ENCODE results near the gene DNASE1L1.
A peak's percentile ranks its signal among the peaks of the same experiment; 100 is the strongest.
"Not testable (repeated sequence)": the region's sequence is repeated elsewhere in the genome, so short reads cannot be mapped to it uniquely, and the experiment has no call there.

The DNASE1L1 gene

DNA sequence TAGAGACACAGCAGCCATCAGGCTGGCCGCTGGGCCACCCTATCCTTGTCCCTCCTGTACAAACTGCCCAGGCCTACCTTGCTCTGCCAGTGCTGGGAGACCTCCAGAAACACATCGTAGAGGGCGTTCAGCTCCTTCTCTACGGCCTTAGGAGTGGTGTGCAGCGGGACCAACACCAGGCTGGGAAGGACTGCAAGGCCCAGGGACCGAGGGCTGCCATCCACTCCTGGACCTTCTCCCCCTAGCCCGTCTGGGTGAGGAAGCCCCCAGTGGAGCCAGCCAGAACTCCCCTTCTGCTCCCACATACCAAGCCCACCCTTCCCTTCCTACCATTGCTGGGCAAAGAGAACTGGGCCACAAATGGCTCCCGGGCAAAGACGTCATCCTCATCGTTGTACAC is 5.9 kb downstream of the DNASE1L1 start:
- Mint-ChIP-seq H3K36me3 (ENCODE audit: low read depth) (peaks cover 31% of the 10 kb centered on the region), H3K27ac (no peak overlapping the region), H3K27me3 (peaks cover 1% of the 10 kb centered on the region), H3K9me3 (no peaks in the 10 kb centered on the region), H3K4me1 (peaks cover 17% of the 10 kb centered on the region), H3K4me3 (no peak overlapping the region)
- ATAC-seq (no peak), DNase-seq (no peak)

DNA sequence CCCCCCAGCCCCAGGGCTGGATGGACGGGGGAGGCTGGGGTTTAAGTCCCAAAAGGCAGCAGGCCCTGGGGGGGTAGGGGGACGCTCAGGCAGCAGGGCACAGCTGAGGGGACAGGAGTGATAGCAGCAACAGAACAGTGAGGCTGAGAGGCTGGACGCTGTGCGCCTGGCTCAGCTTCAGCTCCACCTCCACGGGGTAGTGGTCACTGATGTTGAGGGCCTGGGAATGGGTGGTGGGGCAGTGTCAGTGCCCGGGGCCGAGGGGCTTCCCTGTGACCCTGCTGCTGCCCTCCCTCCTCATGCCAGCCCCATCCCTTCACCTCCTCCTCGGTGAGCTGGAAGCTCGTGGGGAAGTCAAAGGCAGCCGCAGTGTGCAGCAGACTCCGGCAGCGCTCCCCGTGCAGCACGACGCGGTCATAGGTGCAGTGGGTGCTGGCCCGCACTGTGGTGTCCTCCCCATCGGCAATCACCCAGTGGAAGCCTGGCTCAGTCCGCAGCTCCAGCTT is 6.4 kb downstream of the DNASE1L1 start:
- H3K4me3 Mint-ChIP-seq = no peak overlapping the region
- H3K4me1 Mint-ChIP-seq = peaks cover 20% of the 10 kb centered on the region
- DNase-seq = no peak
- H3K9me3 Mint-ChIP-seq = no peaks in the 10 kb centered on the region
- H3K27me3 Mint-ChIP-seq = peaks cover 4% of the 10 kb centered on the region
- ATAC-seq = no peak
- H3K27ac Mint-ChIP-seq = no peak overlapping the region
- peaks cover 34% of the 10 kb centered on the region for H3K36me3 Mint-ChIP-seq (ENCODE audit: low read depth)

DNA sequence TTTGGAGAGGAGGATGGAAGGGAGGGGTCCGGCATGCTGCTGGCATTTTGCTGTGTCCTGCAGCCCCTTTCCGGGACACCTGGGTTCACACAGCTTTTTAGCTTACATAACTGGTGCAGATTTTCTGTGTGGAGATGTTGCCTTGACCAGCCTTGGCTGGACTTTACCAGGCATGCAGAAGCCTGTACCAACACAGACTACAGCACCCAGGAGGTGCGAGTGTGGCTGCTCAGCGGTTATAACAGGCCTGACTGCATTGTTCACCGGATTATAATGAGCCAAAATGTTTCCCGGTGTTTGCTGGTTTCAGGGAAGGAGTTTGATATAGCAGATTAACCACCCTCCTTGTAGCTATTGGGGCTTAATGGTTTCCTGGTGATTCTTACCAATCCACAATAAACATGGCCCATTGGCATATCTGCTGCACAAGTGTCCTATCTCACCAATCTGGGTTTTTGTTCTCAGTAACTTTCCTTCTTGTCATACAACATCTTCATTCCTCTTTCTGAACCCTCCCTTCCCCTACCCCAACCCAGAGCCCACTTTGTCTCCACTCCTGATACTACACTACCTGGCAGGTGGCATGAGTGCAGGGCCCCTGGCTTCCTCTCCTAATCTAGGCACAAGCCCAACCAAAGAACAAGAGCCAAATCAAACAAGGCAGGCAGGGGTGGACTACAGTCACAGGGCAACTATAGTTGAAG is 7.0 kb downstream of the DNASE1L1 start:
- Mint-ChIP-seq H3K27ac (peak overlapping the region; percentile 35), H3K27me3 (peaks cover 4% of the 10 kb centered on the region)

DNA sequence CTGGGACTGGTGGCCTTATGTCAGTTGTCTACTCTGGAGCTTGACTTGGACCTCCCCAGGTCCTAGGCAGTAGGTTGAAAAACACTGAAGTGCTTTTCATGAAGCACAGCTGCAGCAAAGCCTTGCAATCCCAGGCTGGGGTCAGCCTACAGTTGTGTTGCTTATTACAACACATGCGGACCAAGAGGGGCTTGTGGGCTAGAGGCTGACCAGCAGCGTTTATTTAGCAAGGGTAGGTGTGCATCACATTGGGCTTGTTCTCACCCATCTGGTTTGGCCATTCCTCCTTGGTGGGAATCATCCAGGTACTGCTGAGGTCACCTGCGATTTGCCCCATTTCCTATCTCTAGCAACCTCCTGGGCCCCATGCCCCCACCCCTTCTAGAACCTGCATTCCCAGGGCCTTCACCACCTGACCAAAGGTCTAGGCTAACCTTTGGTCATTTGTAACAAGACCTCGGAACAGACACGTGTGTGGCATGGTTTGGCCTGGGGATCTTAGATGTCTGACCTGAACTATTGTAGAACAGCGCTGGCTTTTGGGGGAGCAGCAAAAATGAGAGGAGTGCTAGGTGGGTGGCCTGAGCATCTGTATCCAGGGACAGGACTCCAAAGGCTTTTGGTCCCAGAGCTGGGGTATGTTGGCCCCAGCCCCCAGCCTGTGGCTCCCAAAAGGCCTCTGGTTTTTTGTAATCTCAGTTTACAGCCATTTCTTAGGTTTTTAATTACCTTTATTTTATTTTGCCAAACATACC is 7.8 kb downstream of the DNASE1L1 start:
- Mint-ChIP-seq H3K27me3 (peaks cover 4% of the 10 kb centered on the region), H3K4me3 (peak overlapping the region; percentile 89), H3K9me3 (no peaks in the 10 kb centered on the region), H3K27ac (peak overlapping the region; percentile 96), H3K4me1 (peaks cover 22% of the 10 kb centered on the region), H3K36me3 (ENCODE audit: low read depth) (peaks cover 34% of the 10 kb centered on the region)
- peak; percentile 37 for DNase-seq
- no peak for ATAC-seq

More for the DNA sequence above, 7.0 kb downstream of the DNASE1L1 start:
- peaks cover 34% of the 10 kb centered on the region for H3K36me3 Mint-ChIP-seq (ENCODE audit: low read depth)
- H3K9me3 Mint-ChIP-seq = no peaks in the 10 kb centered on the region
- DNase-seq (no peak), ATAC-seq (no peak)
- H3K4me3 Mint-ChIP-seq = no peak overlapping the region
- H3K4me1 Mint-ChIP-seq = peaks cover 21% of the 10 kb centered on the region

DNA sequence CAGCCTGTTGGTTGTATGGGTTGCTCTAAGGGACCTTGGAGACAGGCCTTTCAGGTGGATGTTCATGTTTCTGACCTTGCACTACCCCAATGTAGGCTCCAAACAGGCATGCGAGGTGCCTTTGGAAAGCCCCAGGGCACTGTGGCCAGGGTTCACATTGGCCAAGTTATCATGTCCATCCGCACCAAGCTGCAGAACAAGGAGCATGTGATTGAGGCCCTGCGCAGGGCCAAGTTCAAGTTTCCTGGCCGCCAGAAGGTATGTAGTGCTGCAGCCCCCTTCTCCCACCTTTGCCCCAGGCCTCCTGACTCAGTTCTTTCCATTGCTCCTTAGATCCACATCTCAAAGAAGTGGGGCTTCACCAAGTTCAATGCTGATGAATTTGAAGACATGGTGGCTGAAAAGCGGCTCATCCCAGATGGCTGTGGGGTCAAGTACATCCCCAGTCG is 8.7 kb downstream of the DNASE1L1 start:
- H3K36me3 Mint-ChIP-seq (ENCODE audit: low read depth) = peaks cover 34% of the 10 kb centered on the region
- peaks cover 22% of the 10 kb centered on the region for H3K4me1 Mint-ChIP-seq
- DNase-seq, H3K27me3 Mint-ChIP-seq, ATAC-seq, H3K9me3 Mint-ChIP-seq: not testable (repeated sequence)
- H3K4me3 Mint-ChIP-seq = peak overlapping the region; percentile 89
- peak overlapping the region; percentile 96 for H3K27ac Mint-ChIP-seq

DNA sequence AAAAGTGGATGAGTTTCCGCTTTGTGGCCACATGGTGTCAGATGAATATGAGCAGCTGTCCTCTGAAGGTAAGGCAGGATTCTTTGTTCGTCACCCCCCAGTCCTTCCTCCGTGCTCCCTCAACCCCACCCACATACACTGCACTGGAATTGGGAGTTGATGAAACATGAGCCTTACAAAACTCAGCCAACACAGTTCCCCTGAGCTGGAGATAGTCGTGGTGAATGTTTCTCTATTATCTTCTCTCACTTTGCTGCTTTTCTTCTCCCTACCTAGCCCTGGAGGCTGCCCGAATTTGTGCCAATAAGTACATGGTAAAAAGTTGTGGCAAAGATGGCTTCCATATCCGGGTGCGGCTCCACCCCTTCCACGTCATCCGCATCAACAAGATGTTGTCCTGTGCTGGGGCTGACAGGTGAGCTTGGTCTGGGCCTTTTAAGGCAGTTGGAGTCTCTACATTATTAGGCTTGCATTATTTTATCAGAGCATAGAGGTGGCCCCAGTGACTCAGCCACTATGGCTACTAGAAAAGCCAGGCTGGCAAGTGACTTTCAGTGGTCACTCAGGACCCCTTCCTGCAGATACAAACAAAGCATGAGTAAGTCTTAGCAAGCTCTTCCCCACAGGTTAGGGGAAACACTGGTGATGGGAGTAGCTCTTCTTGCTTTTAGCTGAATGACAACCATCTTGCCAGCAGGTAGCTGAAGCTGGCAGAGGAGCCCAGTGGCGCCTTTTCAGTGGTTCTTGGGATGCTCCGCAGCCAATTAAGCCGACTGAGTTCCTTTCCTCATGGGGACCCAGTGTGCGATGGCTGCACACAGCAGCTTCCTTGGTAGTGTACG is 9.3 kb downstream of the DNASE1L1 start:
- H3K4me3 Mint-ChIP-seq = peak overlapping the region; percentile 89

DNA sequence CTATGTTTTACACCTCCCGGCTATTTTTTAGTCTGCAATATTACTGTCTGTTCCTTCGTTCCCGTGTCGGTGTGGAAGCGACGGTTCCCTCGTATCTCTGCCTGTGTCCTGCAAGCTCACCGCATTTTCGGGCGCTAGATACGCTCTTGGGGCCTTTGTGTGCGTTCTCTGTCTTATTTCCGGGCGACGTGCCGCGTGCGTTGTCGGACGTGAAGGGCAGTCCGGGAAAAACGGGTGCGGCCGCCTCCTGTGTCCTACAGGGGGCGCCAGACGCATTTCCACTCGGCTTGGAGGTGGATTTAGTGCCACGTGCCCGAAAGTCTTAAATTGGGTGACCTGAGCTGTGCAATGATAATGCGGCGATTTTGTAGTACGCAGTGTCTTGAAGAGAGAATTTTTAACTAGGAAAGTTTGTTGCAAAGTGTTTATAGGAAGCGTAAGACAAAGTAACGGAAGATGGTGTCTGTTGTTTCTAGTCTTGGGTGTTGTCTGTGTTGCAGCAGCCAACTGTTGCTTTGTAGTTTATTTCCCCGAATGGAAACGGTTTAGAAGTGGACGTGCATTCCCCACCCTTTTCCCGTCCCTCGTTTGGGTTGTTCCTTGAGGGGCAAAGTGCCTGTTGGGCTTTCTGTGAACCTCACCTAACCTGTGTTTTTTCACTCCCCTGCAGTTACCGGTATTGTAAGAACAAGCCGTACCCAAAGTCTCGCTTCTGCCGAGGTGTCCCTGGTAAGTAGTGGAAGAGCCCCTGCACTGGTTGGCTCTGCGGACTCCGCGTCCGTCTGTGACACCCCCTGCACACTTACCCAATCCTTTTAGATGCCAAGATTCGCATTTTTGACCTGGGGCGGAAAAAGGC is 10.2 kb downstream of the DNASE1L1 start:
- Mint-ChIP-seq H3K27ac (peak overlapping the region; percentile 96), H3K36me3 (ENCODE audit: low read depth) (peaks cover 34% of the 10 kb centered on the region), H3K27me3 (peaks cover 4% of the 10 kb centered on the region), H3K4me1 (peaks cover 22% of the 10 kb centered on the region), H3K9me3 (no peaks in the 10 kb centered on the region), H3K4me3 (peak overlapping the region; percentile 89)
- peak; percentile 12 for ATAC-seq
- DNase-seq = peak; percentile 77

More for the DNA sequence above, 9.3 kb downstream of the DNASE1L1 start:
- H3K9me3 Mint-ChIP-seq = no peaks in the 10 kb centered on the region
- no peak for DNase-seq
- ATAC-seq = no peak
- H3K27ac Mint-ChIP-seq = peak overlapping the region; percentile 96
- peaks cover 34% of the 10 kb centered on the region for H3K36me3 Mint-ChIP-seq (ENCODE audit: low read depth)
- peaks cover 22% of the 10 kb centered on the region for H3K4me1 Mint-ChIP-seq
- H3K27me3 Mint-ChIP-seq = peaks cover 4% of the 10 kb centered on the region

DNA sequence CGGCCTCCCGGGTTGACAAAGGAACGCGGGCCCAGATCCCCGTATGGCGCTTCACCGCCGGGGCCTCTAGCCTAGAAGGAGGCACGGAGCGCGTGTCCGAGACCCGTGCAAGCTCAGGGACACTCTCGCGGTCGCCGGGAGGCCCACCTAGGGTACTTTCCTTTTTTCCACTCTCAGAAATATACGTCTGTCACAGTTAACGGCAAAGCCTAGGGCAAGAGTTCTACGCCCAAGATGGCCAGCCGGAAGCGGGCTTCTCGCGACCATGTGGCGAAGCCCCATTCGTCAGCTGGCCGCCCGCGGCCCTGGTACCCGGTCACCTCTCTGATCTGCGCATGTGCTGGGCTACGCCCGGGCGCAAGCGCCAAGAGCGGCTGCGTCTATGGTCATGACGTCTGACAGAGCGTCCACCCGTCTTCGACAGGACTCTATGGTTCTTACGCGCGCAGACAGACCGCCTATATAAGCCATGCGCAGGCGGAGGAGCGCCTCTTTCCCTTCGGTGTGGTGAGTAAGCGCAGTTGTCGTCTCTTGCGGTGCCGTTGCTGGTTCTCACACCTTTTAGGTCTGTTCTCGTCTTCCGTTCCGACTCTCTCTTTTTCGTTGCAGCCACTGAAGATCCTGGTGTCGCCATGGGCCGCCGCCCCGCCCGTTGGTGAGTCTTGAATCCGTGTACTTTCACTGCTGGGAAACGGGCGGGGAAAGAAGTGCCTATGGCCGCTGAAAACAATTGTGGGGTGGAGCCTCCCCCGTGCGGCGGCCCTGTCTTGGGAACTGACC is 11.0 kb downstream of the DNASE1L1 start, which contains the start of gene RPL10:
RPL10 (plus strand) TSS at position 490 of the 780 bp plus-strand sequence; CDS start at position 633, 143 bp downstream.
- Mint-ChIP-seq H3K4me1 (peaks cover 22% of the 10 kb centered on the region), H3K27ac (peak within 1 kb of the TSS; percentile 96), H3K36me3 (ENCODE audit: low read depth) (peaks cover 34% of the 10 kb centered on the region), H3K27me3 (peaks cover 4% of the 10 kb centered on the region), H3K4me3 (peak within 1 kb of the TSS; percentile 89), H3K9me3 (no peaks in the 10 kb centered on the region)
- DNase-seq (peak; percentile 88), ATAC-seq (peak; percentile 80)

DNA sequence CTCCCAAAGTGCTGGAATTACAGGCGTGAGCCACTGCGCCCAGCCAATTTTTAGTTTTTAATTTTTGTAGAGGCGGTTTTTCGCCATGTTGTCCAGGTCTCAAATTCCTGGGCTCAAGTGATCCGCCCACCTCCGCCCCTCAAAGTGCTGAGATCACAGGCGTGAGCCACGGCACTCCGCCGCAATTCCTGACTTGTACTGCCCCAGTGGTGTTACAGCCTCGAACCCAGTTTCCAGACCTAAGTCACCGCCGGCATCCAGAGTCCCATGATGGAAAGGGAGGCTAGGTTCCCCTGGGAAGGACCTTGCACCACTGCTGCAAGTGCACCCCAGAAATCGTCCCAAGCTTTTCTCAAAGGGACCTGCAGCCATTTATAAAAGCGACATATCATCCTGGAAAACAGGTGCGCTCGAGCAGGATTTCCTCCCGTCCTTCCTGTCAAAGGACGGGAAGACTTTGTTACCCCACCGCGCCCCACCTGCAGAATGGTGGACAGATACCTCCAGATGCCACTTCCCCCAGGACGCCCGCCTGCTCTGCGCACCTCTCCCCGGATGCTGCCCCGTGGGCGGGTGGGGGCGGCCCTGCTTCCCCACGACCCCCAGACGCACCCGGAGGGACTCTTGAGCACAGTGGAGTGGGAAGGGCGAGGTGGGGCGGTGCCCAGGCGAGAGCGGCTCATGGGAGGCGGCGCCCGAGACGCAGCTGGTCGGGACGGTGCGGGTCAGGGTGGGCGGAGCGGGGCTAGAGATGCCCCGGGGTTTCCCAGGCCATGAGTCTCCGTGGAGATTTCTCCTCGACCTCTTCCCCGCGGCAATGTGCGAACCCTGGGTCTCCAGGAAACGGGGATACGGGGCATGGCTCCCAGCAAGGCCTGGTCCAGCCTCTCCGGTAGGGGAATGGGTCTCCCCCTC is 11.8 kb downstream of the DNASE1L1 start:
- H3K36me3 Mint-ChIP-seq (ENCODE audit: low read depth) = peaks cover 34% of the 10 kb centered on the region
- peak; percentile 69 for ATAC-seq
- DNase-seq = peak; percentile 72
- H3K9me3 Mint-ChIP-seq = no peaks in the 10 kb centered on the region
- peak overlapping the region; percentile 89 for H3K4me3 Mint-ChIP-seq
- peak overlapping the region; percentile 96 for H3K27ac Mint-ChIP-seq
- peaks cover 22% of the 10 kb centered on the region for H3K4me1 Mint-ChIP-seq
- H3K27me3 Mint-ChIP-seq = peaks cover 4% of the 10 kb centered on the region

DNA sequence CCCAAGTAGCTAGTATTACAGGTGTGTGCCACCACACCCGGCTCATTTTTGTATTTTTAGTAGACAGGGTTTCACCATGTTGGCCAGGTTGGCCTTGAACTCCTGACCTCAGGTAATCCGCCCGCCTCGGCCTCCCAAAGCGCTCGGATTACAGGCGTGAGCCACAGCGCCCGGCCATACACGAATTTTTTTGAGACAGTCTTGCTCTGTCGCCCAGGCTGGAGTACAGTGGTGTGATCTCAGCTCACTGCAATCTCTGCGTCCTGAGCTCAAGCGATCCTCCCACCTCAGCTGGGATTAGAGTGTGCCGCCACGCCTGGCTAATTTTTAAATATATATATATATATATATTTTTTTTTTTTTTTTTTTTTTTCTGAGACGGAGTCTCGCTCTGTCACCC is 12.7 kb downstream of the DNASE1L1 start:
- Mint-ChIP-seq H3K4me1 (peaks cover 22% of the 10 kb centered on the region), H3K4me3 (peak overlapping the region; percentile 89), H3K36me3 (ENCODE audit: low read depth) (peaks cover 33% of the 10 kb centered on the region)
- H3K27me3 Mint-ChIP-seq, H3K27ac Mint-ChIP-seq, ATAC-seq, H3K9me3 Mint-ChIP-seq, DNase-seq: not testable (repeated sequence)

DNA sequence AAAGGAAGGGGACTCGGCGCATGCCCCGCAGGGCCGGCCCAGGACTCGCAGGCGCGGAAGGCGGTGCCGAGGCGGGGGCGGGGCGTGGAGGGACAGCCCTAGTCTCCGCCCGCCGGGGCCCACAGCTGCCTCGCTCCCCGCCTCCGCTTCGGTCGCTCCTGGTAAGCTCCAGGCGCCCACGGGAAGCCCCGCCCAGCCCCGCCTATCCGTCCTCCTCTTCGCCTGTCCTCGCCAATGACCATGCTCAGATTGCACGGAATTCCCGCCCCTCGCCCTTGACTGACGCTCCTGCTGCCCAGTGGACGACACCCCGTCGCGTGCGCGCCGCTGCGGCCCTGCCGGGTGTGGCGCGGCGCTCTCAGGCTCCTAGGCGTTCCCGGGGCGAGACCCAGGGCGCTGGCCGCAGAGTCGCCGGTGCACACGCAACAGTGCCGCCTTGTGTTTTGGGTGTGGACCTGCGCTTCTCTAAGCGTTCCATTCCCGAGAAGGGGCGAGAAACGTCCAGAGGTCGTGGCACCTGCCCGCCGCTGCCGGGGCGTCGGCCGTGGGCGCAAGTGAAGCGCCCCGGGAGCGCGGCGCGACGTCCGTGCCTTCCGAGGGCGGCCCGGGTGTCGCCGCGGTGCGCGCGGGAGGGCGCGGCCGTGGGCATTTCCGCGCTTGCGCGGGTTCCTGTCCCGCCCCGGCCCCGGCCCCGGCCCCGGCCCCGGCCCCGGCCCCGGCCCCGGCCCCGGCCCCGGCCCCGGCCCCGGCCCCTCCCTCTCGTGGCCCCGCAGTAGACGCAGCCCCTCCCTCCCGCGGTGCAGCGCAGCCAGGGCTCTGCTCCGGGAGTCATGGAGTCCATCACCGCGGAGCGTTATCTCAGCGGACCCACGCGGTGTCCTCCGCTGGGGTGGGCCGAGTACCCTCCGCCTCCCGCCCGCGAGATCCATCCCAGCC is 19.0 kb downstream of the DNASE1L1 start:
- not testable (repeated sequence) for H3K27ac Mint-ChIP-seq; H3K36me3 Mint-ChIP-seq (ENCODE audit: low read depth)

More for the DNA sequence above, 19.0 kb downstream of the DNASE1L1 start:
- H3K27me3 Mint-ChIP-seq, H3K4me3 Mint-ChIP-seq, H3K4me1 Mint-ChIP-seq, DNase-seq, H3K9me3 Mint-ChIP-seq: not testable (repeated sequence)
- peak; percentile 66 for ATAC-seq
